HepG2 (cell line): ENCODE data around the gene ASF1B. TPM values are rescaled to one million over a fixed set of nuclear protein-coding genes. Genes with fewer than 3 reads are reported as not detected.

Experiments used
- ATAC-seq: fragments of 200-7000 bp; cut with Tn5 transposase; 3 replicates; pipeline ENCODE4 v1.9.1; 2020; ENCODE audit warnings: mild to moderate bottlenecking, moderate library complexity
- BruUV-seq: library from RNA; stranded (reverse); fragments of 400-500 nt; replicated peaks from 2 replicates; lab custom pipeline; 2021; lab: Mats Ljungman, UMichigan
- CTCF ChIA-PET: fragments of 300-600 bp; formaldehyde crosslinking; extraction: SDS; loops from one replicate; lab custom pipeline; 2021; ENCODE audit warnings: low total read pairs, inconsistent platforms, low intra/inter-chr PET ratio; lab: Yijun Ruan, JAX
- POLR2A ChIA-PET: fragments of 350-600 bp; sonication (Branson Sonifier 250); formaldehyde crosslinking; loops from one replicate; lab custom pipeline; 2020; ENCODE audit warnings: antibody characterized with exemption, inconsistent platforms; lab: Yijun Ruan, JAX
- DNase-seq: peaks from one replicate; pipeline ENCODE4 v3.0.0-alpha.2; 2015; ENCODE audit warnings: low spot score
- FAIRE-seq: peaks from 3 replicates; lab custom pipeline; 2011; peaks lifted over from hg19 to GRCh38; lab: Jason Lieb, UNC
- H2AFZ ChIP-seq: one replicate; pipeline ENCODE4 v1.6.1; 2011; ENCODE audit warnings: low read length, inconsistent platforms
- H3K27ac ChIP-seq: fragments of 300-600 bp; 3 replicates; pipeline ENCODE4 v1.8.0; 2011; ENCODE audit warnings: mixed run types, mild to moderate bottlenecking, mixed read lengths, low read length, inconsistent platforms; ENCODE audit not compliant: insufficient read depth; ENCODE audit errors: extremely low read length
- H3K27me3 ChIP-seq, 2 experiments: fragments of 200-600 bp in 1 of 2; 2 replicates in 1 of 2; 3 replicates in 1 of 2; pipeline versions ENCODE4 v1.6.0 to v1.8.0; 2011; ENCODE audit warnings: low read length in 2 of 2, mild to moderate bottlenecking in 2 of 2, moderate library complexity in 2 of 2, inconsistent platforms in 1 of 2; ENCODE audit not compliant: insufficient read depth in 2 of 2, control insufficient read depth in 1 of 2
- H3K36me3 ChIP-seq, 2 experiments: fragments of 200-600 bp in 1 of 2; replicated peaks in 1 of 2; 2 replicates in 1 of 2; 3 replicates in 1 of 2; pipeline versions ENCODE4 v1.5.1 to v1.8.0; 2011; ENCODE audit warnings: low read length in 2 of 2, inconsistent platforms in 1 of 2; ENCODE audit not compliant: insufficient read depth in 2 of 2, control insufficient read depth in 1 of 2
- H3K4me1 ChIP-seq: 2 replicates; pipeline ENCODE4 v1.5.1; 2012; ENCODE audit warnings: low read length, inconsistent platforms; ENCODE audit not compliant: insufficient read depth
- H3K4me2 ChIP-seq: 2 replicates; pipeline ENCODE4 v1.6.0; 2011; ENCODE audit warnings: low read depth, low read length, inconsistent platforms
- H3K4me3 ChIP-seq, 3 experiments: fragments of 200-600 bp in 1 of 3; sonication (generic), shearing (Covaris generic) in 1 of 3; replicated peaks in 1 of 3; 2 replicates each; pipeline ENCODE4 v1.5.1; 2011 to 2016; ENCODE audit warnings: low read length in 3 of 3, inconsistent platforms in 2 of 3, low read depth in 2 of 3, mild to moderate bottlenecking in 2 of 3, control low read depth in 1 of 3, mixed read lengths in 1 of 3; ENCODE audit not compliant: insufficient read depth in 1 of 3
- H3K79me2 ChIP-seq: one replicate; pipeline ENCODE4 v1.6.1; 2011; ENCODE audit warnings: low read length, inconsistent platforms; ENCODE audit not compliant: insufficient read depth
- H3K9ac ChIP-seq: 2 replicates; pipeline ENCODE4 v1.6.0; 2011; ENCODE audit warnings: mild to moderate bottlenecking, low read depth, low read length, inconsistent platforms; ENCODE audit not compliant: insufficient read depth
- H3K9me3 ChIP-seq: 2 replicates; pipeline ENCODE4 v1.5.1; 2012; ENCODE audit warnings: mild to moderate bottlenecking, low read length
- H4K20me1 ChIP-seq: 2 replicates; pipeline ENCODE4 v1.6.0; 2011; ENCODE audit warnings: inconsistent platforms, mild to moderate bottlenecking, low read length, moderate library complexity; ENCODE audit not compliant: insufficient read depth
- GABPB1 ChIP-seq: IDR thresholded peaks from 2 replicates; pipeline ENCODE4 v1.6.1; 2016; ENCODE audit warnings: mild to moderate bottlenecking, missing genetic modification reagents, moderate library complexity, missing compliant biosample characterization
- RBM22 ChIP-seq: fragments of 200-400 bp; formaldehyde crosslinking; optimal IDR thresholded peaks from 2 replicates; pipeline ENCODE3; 2017; ENCODE audit warnings: mild to moderate bottlenecking, low read length, moderate library complexity
- SMYD3 ChIP-seq: sonication (generic); formaldehyde crosslinking; IDR thresholded peaks from 2 replicates; pipeline ENCODE4 v1.8.1; 2023; ENCODE audit warnings: mild to moderate bottlenecking, missing genetic modification reagents
- SNAI1 ChIP-seq: sonication (generic); formaldehyde crosslinking; IDR thresholded peaks from 2 replicates; pipeline ENCODE4 v1.5.0; 2020; ENCODE audit warnings: mild to moderate bottlenecking, missing genetic modification reagents, borderline replicate concordance
- ZBTB26 ChIP-seq: IDR thresholded peaks from 2 replicates; pipeline ENCODE4 v1.6.1; 2016; ENCODE audit warnings: missing compliant biosample characterization, missing genetic modification reagents, borderline replicate concordance
- ZSCAN20 ChIP-seq: sonication (generic); formaldehyde crosslinking; IDR thresholded peaks from 2 replicates; pipeline ENCODE4 v1.4.0; 2020; ENCODE audit warnings: missing genetic modification reagents, mild to moderate bottlenecking, borderline replicate concordance
- WGBS: methylation state at CpG from one replicate; pipeline ENCODE4 v1.1.6; 2017; ENCODE audit warnings: low lambda C conversion rate; 5-methylcytosine and 5-hydroxymethylcytosine counted together
- in situ Hi-C: cut with HindIII; loops from 2 replicates; pipeline ENCODE4 v1.10.0; 2017; ENCODE audit warnings: low pct_unique_long_range_greater_than_20kb; ENCODE audit not compliant: extremely low pct_ligation_motif_present
- intact Hi-C: fragments of 100-400 bp; cut with micrococcal nuclease; formaldehyde crosslinking; loops from one replicate; pipeline ENCODE4 v1.10.0; 2022; ENCODE audit not compliant: unreplicated experiment
- polyA plus RNA-seq, 8 experiments: library from polyadenylated mRNA; depleted of rRNA in 3 of 8; stranded (reverse) in 7 of 8; unstranded in 1 of 8; fragments of >200 nt; fragmentation: Illumina TruSeq in 4 of 8; extraction: Trizol in 4 of 8; gene quantifications; 2 replicates each; pipeline versions ENCODE4 v1.2.1 to v1.2.3, GENCODE V29; 2011 to 2016; ENCODE audit warnings: low read depth in 4 of 8, missing spikeins in 1 of 8, mixed read lengths in 1 of 8; ENCODE audit not compliant: insufficient read depth in 1 of 8
- total RNA-seq, 5 experiments: library from RNA; depleted of rRNA; stranded (reverse); fragments of >200 nt; fragmentation: Illumina TruSeq; extraction: Trizol; gene quantifications; 2 replicates each; pipeline ENCODE4 v1.2.3, GENCODE V29; 2016; ENCODE audit warnings: low read depth in 1 of 5
- TF ChIP-seq, protein P1 (sequence below): IDR thresholded peaks from 2 replicates; pipeline ENCODE4 v1.6.1; 2016; ENCODE audit warnings: low read depth, control low read depth

Gene ASF1B
- total and polyA plus RNA-seq, 2 of the 13 experiments (the other 11 are each of a cell fraction or from before 2014, with no cell fraction given): 18.2 to 24.8 TPM

DNA sequence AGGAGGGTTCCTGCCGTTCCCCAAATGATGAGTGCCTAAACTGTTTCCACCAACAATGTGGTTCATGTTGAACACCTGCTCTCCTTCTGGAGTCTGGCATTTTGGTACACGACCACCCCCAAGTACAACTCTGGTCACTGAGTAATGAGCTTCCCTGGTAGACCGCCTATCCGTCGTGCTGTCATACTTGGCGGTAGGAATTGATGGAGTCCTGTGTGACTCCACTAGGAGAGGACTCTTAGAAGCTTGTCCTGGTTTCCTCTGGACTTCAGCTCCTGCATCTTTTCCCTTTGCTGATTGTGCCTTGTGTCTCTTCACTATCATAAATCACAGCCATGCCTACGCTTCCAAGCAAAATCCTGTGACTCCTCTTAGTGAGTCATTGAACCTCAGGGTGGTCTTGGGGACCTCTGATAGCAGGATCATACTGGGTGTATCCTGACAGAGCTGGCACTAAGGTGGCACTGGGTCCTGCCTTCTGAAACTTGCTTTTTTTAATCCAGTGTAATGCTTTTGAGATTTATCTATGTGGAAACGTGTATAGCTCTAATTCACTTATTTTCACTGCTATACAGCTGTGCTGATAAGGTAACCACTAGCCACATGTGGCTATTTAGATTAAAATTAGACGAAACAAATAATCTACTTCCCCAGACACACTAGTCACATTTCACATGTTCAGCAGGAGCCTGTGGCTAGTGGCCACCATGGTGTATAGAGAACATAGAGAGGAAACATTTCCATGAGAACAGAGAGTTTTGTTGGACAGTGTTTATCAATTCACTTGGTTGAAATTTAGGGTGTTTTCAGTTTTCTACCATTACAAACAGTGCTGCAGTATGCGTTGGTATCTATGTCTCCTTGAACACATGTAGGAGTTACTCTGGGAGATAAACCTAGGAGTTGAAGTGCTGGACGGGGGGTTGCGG lies 6.1 kb upstream of the ASF1B start:
- 86% methylated on average over 12 of the region's 12 CpGs for WGBS

More for the DNA sequence above, 6.1 kb upstream of the ASF1B start:
- in situ Hi-C loops (no loop called here), intact Hi-C loops (no loop called here)
- DNase-seq (no peak), ATAC-seq (no peak)
- H3K9me3 ChIP-seq: no peaks in the 10 kb centered on the region
- POLR2A ChIA-PET: no interaction called here
- no peaks in the 10 kb centered on the region for H3K27me3 ChIP-seq
- peaks cover 22% of the 10 kb centered on the region for H3K4me1 ChIP-seq
- H2AFZ ChIP-seq: no peak overlapping the region
- BruUV-seq: no TSS peak
- no peak overlapping the region for H3K9ac ChIP-seq
- H3K4me3 ChIP-seq: no peak overlapping the region
- no peak overlapping the region for H3K4me2 ChIP-seq
- H3K36me3 ChIP-seq: no peaks in the 10 kb centered on the region
- TF ChIP-seq ZBTB26 (CRISPR knock-in tag) (no peak), RBM22 (no peak), SNAI1 (CRISPR knock-in tag) (no peak), GABPB1 (CRISPR knock-in tag) (no peak), ZSCAN20 (no peak), SMYD3 (no peak)
- TF ChIP-seq, protein P1, sequence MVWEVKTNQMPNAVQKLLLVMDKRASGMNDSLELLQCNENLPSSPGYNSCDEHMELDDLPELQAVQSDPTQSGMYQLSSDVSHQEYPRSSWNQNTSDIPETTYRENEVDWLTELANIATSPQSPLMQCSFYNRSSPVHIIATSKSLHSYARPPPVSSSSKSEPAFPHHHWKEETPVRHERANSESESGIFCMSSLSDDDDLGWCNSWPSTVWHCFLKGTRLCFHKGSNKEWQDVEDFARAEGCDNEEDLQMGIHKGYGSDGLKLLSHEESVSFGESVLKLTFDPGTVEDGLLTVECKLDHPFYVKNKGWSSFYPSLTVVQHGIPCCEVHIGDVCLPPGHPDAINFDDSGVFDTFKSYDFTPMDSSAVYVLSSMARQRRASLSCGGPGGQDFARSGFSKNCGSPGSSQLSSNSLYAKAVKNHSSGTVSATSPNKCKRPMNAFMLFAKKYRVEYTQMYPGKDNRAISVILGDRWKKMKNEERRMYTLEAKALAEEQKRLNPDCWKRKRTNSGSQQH (CRISPR knock-in tag): no peak
- TF ChIP-seq, all 625 proteins: peak for 0
- CTCF ChIA-PET: no interaction called here
- no peak for FAIRE-seq
- no peaks in the 10 kb centered on the region for H3K79me2 ChIP-seq
- no peak overlapping the region for H3K27ac ChIP-seq
- no peaks in the 10 kb centered on the region for H4K20me1 ChIP-seq
